ENCODE measurements around the gene PPP1R37.

The PPP1R37 gene

GRCh38 chr19:45092747-45093678 lies at the start of gene PPP1R37:
Gene PPP1R37 (plus strand): TSS chr19:45093179. CDS start chr19:45093326, 147 bp downstream.
- intact Hi-C loops (cut with DNase I; ENCODE audit: low total_unique reads): no loop called here
- Histone ChIP-seq H3K4me3 (peak within 1 kb of the TSS; percentile 80 to 83), H3K9me3 (no peaks in the 10 kb centered on the region), H3K27me3 (no peaks in the 10 kb centered on the region), H3K36me3 (peaks cover 0 to 5% (median 0%) of the 10 kb centered on the region in 3 donors), H3K4me1 (peaks cover 0 to 55% (median 39%) of the 10 kb centered on the region in 4 donors), H3K27ac (peak within 1 kb of the TSS; percentile 77 to 84)
- TF ChIP-seq CTCF (IDR thresholded peaks at IDR 0.05): peak; percentile 39 to 47
- DNase-seq: peak; percentile 93 to 95

- no peak for TF ChIP-seq CTCF (IDR thresholded peaks at IDR 0.05)
- Histone ChIP-seq H3K27ac (no peak overlapping the region), H3K27me3 (no peaks in the 10 kb centered on the region), H3K9me3 (no peaks in the 10 kb centered on the region), H3K36me3 (peaks cover 32 to 64% (median 58%) of the 10 kb centered on the region in 3 donors), H3K4me3 (no peak overlapping the region), H3K4me1 (peaks cover 0 to 48% (median 17%) of the 10 kb centered on the region in 4 donors)
- DNase-seq: no peak
- intact Hi-C loops (cut with DNase I; ENCODE audit: low total_unique reads): no loop called here
These were observed 47.2 kb upstream of the PPP1R37 start for GRCh38 chr19:45045671-45046353.

- H3K4me1 ChIP-seq: peaks cover 0 to 42% (median 12%) of the 10 kb centered on the region in 4 donors
- DNase-seq: no peak
- intact Hi-C loops (cut with DNase I; ENCODE audit: low total_unique reads): no loop called here
- H3K4me3 ChIP-seq: no peak overlapping the region
- no peaks in the 10 kb centered on the region for H3K9me3 ChIP-seq
- peaks cover 29 to 61% (median 53%) of the 10 kb centered on the region in 3 donors for H3K36me3 ChIP-seq
- no peak for TF ChIP-seq CTCF (IDR thresholded peaks at IDR 0.05)
- no peak overlapping the region for H3K27ac ChIP-seq
- H3K27me3 ChIP-seq: no peaks in the 10 kb centered on the region
These were observed 46.6 kb upstream of the PPP1R37 start for GRCh38 chr19:45046355-45046754.

GRCh38 chr19:45047188-45047797 lies 45.7 kb upstream of the PPP1R37 start:
- TF ChIP-seq CTCF (IDR thresholded peaks at IDR 0.05): no peak
- H3K36me3 ChIP-seq: peaks cover 20 to 61% (median 53%) of the 10 kb centered on the region in 3 donors

GRCh38 chr19:45049073-45049736 lies 43.8 kb upstream of the PPP1R37 start:
- Histone ChIP-seq H3K27me3 (no peaks in the 10 kb centered on the region), H3K27ac (no peak overlapping the region), H3K9me3 (no peaks in the 10 kb centered on the region), H3K36me3 (peaks cover 17 to 62% (median 54%) of the 10 kb centered on the region in 3 donors), H3K4me3 (no peak overlapping the region), H3K4me1 (peaks cover 0 to 38% (median 3%) of the 10 kb centered on the region in 4 donors)
- DNase-seq: no peak
- TF ChIP-seq CTCF (IDR thresholded peaks at IDR 0.05): no peak
- intact Hi-C loops (cut with DNase I; ENCODE audit: low total_unique reads): no loop called here

More at GRCh38 chr19:45047188-45047797, 45.7 kb upstream of the PPP1R37 start:
- Histone ChIP-seq H3K4me1 (peaks cover 0 to 38% (median 6%) of the 10 kb centered on the region in 4 donors), H3K27ac (no peak overlapping the region), H3K27me3 (no peaks in the 10 kb centered on the region), H3K9me3 (no peaks in the 10 kb centered on the region), H3K4me3 (no peak overlapping the region)
- intact Hi-C loops (cut with DNase I; ENCODE audit: low total_unique reads): no loop called here
- no peak for DNase-seq

Measured in tibial artery (tissue), 4 donors.